T-helper 9 cell (primary cell): ENCODE measurements around the gene SLIRP.
"Not testable (repeated sequence)": the region's sequence is repeated elsewhere in the genome, so short reads cannot be mapped to it uniquely, and the experiment has no call there.

Source experiments
- DNase-seq: peaks from one replicate; pipeline ENCODE4 v3.0.0-alpha.2; 2020

The SLIRP gene

DNA sequence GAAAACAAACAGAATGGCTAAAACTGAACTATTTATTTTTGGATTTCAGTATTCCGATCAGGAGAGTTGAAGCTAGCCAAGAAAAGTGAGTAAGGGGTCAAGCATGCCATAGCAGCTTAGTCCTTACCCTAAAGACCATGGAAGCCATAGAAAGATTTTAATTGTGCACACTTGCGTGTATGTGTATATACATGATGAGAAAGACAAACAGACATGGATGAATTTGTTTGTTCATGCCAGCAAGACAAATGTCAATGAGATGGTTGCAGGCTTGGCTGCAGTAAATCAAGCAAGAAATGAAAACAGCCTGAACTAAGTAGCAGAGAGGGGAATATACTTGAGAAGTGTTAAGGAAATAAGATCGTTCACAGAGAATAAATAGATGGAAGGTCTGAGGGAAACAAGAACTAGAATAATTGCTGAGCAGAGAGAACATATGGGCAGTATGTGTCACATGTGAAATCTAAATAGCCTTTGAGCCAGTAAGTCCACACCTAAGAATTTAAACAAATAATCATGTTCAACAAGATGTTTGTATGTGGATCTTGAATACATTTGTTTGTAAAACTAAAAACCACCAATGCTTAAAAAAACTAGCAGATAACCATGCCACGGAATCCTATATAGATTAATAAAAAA, 38.3 kb downstream of the SLIRP start:
- no peak for DNase-seq

DNA sequence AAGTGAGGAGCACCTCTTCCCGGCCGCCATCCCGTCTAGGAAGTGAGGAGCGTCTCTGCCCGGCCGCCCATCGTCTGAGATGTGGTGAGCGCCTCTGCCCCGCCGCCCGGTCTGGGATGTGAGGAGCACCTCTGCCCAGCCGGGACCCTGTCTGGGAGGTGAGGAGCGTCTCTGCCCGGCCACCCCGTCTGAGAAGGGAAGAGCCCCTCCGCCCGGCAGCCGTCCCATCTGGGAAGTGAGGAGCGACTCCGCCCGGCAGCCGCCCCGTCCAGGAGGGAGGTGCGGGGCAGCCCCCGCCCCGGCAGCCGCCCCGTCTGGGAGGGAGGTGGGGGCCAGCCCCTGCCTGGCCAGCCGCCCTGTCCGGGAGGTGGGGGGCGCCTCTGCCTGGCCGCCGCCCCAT, 39.5 kb downstream of the SLIRP start:
- not testable (repeated sequence) for DNase-seq

DNA sequence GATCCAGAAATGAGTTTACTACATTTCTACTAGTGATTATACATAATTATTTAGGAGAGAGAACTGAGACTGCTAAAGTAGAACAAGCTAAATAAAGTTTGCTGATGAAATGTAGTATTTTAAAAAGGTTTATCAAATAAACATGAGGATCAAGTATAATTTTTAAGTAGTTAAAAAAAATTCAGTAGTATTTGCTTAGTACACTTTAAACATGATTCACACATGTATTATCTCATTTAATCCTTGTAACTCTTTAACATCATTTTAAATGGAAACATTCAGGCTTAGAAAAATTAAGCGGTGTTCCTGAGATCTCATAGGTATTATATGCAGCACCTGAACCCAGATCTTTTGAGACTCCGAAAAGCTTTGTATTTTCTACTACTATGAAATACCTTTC, 44.4 kb downstream of the SLIRP start:
- DNase-seq: no peak

DNA sequence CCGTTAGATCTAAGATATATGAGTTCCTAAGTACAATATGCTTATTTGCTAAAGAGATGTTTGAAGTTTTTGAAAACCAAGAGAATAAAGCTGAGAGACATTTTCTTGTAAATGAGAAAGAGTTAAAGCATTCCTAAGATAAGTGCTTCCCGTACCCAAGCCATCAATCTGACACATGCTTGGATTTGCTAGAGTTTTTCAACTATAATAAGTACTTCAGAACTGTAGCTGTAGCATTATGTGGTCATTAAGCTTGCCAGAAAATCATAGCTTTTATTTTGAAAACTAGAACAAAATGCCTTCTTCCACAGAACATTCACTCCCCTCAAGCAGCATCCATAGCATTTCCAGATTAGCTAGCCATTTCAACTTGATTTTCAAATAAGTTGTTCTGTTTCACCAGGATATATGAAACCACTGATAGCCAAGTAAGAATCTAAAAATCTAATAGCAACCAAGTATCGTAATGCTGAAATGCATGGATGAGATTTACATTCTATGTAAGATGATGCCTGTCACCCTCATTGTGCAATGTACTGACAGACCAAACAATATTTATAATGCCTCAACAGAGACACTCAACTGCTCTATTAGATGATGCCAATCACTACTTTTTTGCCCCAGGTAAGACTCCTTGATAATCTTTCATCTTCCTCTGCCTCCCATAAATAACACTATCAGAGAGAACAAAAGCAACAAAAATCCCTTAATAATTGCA, 45.1 kb downstream of the SLIRP start:
- no peak for DNase-seq

DNA sequence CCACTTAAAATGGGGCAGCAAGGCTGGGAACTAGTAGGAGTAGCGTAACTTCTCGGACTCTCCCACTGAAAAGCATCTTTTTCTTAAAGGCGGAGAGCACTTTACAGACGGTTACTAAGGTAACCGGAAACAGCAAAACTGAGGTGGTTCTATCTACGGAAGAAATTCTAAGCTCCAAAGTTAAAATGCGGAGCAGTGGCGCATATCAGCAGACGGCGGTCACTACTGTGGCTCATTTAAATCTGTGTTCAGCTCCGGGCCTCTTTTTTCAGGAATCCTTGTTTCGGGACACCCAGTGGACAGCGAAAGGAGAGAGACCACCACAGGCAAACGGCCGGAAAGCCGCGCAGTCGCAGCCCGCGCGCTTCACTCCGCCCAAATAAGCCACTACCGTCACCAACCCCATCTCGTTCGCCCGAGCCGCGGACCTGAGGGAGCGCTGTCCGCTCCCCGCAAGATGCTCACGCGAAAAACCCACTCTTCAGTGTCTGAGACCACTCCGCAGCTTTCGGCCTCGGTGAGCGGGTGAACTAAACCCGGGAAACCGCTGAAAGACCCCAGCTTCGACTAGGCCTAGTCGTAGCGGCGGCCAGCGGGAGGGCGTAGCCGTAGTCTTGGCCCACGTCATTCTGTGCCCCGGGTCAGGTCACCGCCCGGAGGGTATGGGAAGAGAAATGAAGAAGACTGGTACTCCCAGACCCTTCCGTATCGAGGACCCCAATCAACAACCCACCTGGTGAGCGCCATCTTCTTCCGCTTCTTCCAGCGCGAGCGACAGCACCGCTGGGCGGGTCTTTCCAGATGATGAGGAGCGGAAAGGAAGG, 52.7 kb downstream of the SLIRP start, which contains the start of gene SNW1:
TSS of gene SNW1 (minus strand) at position 776 of the 824 bp plus-strand sequence. CDS start at position 747, 29 bp downstream.
- DNase-seq: peak; percentile 82

DNA sequence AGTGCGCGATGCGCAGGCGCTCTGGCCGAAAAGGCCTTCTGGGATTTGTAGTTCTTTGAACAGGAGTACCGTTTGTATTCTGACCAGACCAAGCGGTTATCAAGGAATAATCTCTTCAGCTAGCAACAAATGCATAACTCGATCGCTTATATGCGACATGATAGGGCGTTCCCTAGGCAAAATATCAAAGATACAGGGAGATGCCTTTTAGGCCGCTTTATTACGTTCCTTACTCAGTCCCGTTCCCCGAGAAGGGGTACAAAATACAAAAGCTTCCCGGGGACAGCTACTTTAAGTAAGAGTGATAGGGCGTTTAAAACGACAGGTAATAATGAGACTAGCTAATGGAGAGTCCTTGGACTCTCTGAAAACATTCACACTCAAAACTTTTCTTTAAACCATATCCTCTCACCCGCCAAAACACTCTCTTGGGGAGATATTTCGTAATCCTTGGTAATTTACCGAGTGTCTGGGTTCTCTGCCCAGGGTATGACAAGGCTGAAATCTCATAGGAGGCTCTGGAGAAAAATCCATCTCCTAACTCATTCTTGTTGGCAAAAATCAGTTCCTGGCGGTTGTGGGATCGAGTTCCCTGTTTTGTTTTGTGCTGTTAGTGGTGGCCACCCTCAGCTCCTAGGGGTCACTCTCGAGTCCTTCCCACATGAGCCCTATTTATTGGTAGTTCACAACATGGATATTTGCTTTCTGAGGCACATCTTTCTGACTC, 53.5 kb downstream of the SLIRP start:
- no peak for DNase-seq

DNA sequence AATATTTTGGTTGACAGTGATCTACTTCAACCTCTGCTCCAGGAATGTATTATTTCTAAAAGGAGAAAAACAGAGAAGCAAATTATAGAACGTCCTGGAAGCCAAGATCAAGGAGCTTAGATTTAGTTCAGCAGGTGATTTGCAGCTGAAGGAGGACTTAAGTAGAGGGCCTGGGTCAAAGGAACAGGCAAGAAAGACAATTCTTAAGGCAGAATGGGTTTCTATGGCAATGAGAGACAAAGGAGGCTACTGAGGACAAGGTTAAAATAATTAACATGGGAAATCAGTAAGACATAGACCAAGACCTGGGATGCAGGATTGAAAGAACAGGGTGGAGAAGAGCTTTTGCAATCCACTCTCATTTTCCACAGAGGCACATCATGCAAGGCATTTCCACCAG, 55.4 kb downstream of the SLIRP start:
- DNase-seq: no peak

DNA sequence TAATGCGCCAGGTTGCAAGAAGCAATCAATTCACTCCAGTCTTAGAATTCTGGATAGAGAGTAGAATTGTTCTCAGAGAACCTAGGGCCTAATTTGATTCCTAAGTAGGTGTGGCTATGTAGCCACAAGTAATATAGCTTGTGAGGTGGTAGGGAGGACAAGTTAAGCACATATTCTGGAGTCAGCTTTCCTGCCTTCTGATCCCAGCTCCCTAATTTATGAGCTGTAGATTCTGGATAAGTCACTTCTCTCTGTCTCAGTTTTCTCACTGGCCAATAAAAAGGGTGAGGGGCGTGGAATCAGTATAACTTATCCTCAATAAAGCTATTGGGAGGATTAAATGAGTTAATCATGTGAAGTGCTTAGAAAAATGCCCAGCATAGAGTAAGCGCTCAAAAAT, 56.1 kb downstream of the SLIRP start:
- DNase-seq: no peak
